AG04450 (cell line): ENCODE measurements around the gene SLC45A1. TPM values are rescaled to one million over a fixed set of nuclear protein-coding genes. Genes with fewer than 3 reads are reported as not detected.

ENCODE experiments used
- CTCF ChIA-PET: fragments of 300-600, 350-600 bp; formaldehyde crosslinking; extraction: SDS; loops from one replicate; lab custom pipeline; 2022; ENCODE audit warnings: antibody characterized with exemption, inconsistent platforms; lab: Charles Lee
- POLR2A ChIA-PET: fragments of 350-600 bp; formaldehyde crosslinking; extraction: SDS; loops from one replicate; lab custom pipeline; 2021; ENCODE audit warnings: antibody characterized with exemption, inconsistent platforms; lab: Yijun Ruan, JAX
- DNase-seq: peaks from one replicate; pipeline ENCODE4 v3.0.0-alpha.2; 2011; ENCODE audit warnings: low read depth, low spot score
- H3K27ac ChIP-seq: one replicate; pipeline ENCODE4 v1.5.1; 2012; ENCODE audit warnings: low read depth, low read length, control low read depth
- H3K27me3 ChIP-seq: one replicate; pipeline ENCODE4 v1.6.0; 2012; ENCODE audit warnings: low read length; ENCODE audit not compliant: control insufficient read depth, insufficient read depth
- H3K4me3 ChIP-seq: 2 replicates; pipeline ENCODE4 v1.5.1; 2011; ENCODE audit warnings: mild to moderate bottlenecking, low read depth, low read length, control low read depth
- H3K9me3 ChIP-seq: 2 replicates; pipeline ENCODE4 v1.5.1; 2012; ENCODE audit warnings: low read length; ENCODE audit not compliant: control insufficient read depth, insufficient read depth
- polyA plus RNA-seq: library from polyadenylated mRNA; depleted of rRNA; stranded (reverse); fragments of >200 nt; gene quantifications from 2 replicates; pipeline ENCODE4 v1.2.3, GENCODE V29; 2011
- TF ChIP-seq, protein P1 (sequence below): IDR thresholded peaks from 2 replicates; pipeline ENCODE4 v1.5.1; 2011; ENCODE audit warnings: low read depth, low read length, control low read depth, inconsistent platforms

The SLC45A1 gene
- polyA plus RNA-seq, 1 experiment = 1.5 TPM

DNA sequence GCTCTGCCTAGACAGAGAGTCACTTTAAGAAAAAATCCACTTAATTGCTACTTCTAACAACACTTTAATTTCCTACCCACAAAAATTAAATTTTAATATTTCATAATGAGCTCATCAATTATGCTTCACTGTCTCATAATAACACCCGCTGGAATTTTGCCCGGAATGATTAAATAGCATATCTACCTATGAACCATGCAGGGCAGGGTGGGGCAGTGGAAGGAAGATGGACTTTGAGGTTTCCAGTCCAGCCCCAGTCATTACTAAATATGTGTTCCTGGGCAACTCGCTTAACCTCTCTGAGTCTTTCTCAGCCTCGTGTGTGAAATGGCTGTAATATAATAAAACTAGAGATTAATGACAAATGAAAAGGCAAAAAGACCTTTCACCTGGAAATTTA lies 32.8 kb upstream of the SLC45A1 start:
- H3K27me3 ChIP-seq = no peaks in the 10 kb centered on the region
- DNase-seq = no peak
- no peak overlapping the region for H3K4me3 ChIP-seq
- POLR2A ChIA-PET = interaction anchor here (0.8 kb wide), 1 partner anchor 498 kb away, joined by 3 read pairs; no protein-coding TSS in a partner anchor
- CTCF ChIA-PET = no interaction called here
- H3K9me3 ChIP-seq = no peaks in the 10 kb centered on the region
- TF ChIP-seq, protein P1, sequence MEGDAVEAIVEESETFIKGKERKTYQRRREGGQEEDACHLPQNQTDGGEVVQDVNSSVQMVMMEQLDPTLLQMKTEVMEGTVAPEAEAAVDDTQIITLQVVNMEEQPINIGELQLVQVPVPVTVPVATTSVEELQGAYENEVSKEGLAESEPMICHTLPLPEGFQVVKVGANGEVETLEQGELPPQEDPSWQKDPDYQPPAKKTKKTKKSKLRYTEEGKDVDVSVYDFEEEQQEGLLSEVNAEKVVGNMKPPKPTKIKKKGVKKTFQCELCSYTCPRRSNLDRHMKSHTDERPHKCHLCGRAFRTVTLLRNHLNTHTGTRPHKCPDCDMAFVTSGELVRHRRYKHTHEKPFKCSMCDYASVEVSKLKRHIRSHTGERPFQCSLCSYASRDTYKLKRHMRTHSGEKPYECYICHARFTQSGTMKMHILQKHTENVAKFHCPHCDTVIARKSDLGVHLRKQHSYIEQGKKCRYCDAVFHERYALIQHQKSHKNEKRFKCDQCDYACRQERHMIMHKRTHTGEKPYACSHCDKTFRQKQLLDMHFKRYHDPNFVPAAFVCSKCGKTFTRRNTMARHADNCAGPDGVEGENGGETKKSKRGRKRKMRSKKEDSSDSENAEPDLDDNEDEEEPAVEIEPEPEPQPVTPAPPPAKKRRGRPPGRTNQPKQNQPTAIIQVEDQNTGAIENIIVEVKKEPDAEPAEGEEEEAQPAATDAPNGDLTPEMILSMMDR = no peak
- H3K27ac ChIP-seq = no peak overlapping the region

DNA sequence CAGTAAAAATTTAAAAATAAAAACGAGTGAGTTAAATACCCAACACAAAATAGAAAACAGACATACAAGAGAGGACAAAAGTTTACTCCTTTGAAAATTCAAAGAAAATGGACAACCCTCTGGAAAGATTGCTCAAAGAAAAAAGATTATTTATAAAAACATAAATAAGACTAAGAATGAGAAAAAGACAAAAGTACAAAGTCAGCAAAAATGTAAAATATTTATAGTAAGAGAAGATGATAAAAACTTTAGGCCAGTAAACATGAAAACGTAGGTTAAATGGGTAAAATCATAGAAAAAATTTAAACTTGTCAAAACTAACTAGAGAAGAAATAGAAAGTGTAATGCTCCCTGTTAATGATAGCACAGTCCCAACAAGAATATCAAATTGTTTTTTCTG lies 31.9 kb upstream of the SLC45A1 start:
- Histone ChIP-seq H3K4me3 (no peak overlapping the region), H3K27ac (no peak overlapping the region), H3K27me3 (no peaks in the 10 kb centered on the region), H3K9me3 (no peaks in the 10 kb centered on the region)
- CTCF ChIA-PET = no interaction called here
- DNase-seq = no peak
- POLR2A ChIA-PET = no interaction called here
- TF ChIP-seq, protein P1 = no peak

DNA sequence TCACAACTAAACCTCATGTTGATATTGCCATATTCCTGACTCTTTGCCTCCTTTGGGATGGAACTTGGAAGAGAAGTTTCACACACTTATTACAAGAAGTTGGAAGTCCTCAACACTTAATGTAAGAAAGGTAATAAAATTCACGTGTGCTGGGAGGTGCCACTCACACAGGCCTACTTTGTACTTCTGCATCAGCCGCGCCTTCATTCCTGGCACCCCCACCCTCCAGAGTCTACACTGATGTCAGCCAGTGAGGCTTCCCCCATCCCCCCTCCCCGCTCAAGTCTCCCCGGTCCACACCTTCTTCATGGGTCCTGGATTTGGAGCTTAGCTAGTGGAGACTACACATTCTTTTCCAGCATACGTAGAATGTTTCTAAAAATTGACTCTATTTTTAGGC lies 24.8 kb upstream of the SLC45A1 start:
- Histone ChIP-seq H3K9me3 (no peaks in the 10 kb centered on the region), H3K27me3 (no peaks in the 10 kb centered on the region), H3K4me3 (no peak overlapping the region), H3K27ac (no peak overlapping the region)
- TF ChIP-seq, protein P1 = no peak
- ChIA-PET POLR2A (interaction anchor here (0.8 kb wide), 1 partner anchor 210 kb away, joined by 8 read pairs; no protein-coding TSS in a partner anchor), CTCF (interaction anchor here (0.6 kb wide), 1 partner anchor 212 kb away, joined by 3 read pairs; no protein-coding TSS in a partner anchor)
- no peak for DNase-seq

DNA sequence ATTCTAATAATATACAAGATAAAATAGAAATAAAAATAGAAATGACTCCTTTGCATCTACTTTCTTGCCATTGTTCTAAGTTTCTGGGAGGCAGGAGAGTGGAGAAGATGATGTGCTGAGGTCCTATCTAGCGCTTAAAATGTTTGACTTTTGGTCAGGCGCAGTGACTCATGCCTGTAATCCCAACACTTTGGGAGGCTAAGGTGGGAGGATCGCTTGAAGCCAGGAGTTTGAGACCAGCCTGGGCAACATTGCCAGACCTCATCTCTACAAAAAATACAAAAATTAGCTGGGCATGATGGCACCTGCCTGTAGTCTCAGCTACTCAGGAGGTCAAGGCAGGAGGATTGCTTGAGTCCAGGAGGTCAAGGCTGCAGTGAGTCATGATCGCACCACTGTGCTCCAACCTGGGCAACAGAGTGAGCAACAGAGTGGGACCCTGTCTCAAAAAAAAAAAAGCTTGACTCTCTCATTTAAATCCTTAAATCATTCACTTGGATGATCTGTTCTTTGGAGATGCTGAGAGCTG lies 24.2 kb upstream of the SLC45A1 start:
- TF ChIP-seq, protein P1 = no peak
- ChIA-PET POLR2A (interaction anchor here (0.8 kb wide), 1 partner anchor 211 kb away, joined by 8 read pairs; no protein-coding TSS in a partner anchor), CTCF (interaction anchor here (0.6 to 1.0 kb wide), 3 partner anchors 20 to 318 kb away, joined by 3 to 4 read pairs (median 3); no protein-coding TSS in a partner anchor)
- DNase-seq = no peak
- no peak overlapping the region for H3K4me3 ChIP-seq
- H3K27ac ChIP-seq = no peak overlapping the region
- H3K27me3 ChIP-seq = no peaks in the 10 kb centered on the region
- no peaks in the 10 kb centered on the region for H3K9me3 ChIP-seq

DNA sequence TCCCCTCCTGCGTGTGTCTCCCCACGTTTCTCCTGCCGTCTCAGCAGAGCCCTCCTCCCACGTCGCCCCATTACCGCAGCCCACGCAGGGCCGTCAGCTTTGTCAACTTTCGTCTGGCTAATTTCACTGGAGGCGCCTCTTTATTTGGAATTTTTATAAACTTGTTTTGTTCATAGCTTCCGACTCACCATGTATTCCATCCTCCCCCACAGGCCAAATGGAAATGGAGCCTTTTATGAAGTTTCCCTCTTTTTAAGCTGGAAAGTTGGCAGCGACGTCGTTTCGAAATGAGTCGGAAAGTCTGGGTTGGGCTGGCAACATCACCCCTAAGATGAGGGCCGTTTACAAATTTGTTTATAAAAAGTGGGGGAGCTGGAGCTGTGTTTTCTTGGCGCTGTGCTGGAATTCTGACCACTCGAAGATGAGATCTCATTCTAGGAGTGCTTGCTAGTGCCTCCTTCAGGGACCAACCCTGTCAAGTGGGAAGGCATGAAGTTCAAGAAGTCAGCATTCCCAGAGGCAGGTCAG lies 23.7 kb upstream of the SLC45A1 start:
- H3K27ac ChIP-seq = no peak overlapping the region
- H3K9me3 ChIP-seq = no peaks in the 10 kb centered on the region
- TF ChIP-seq, protein P1 = no peak
- no peak for DNase-seq
- CTCF ChIA-PET = interaction anchor here (0.7 to 1.0 kb wide), 3 partner anchors 20 to 319 kb away, joined by 3 to 4 read pairs (median 3); no protein-coding TSS in a partner anchor
- POLR2A ChIA-PET = interaction anchor here (0.8 kb wide), 1 partner anchor 211 kb away, joined by 8 read pairs; no protein-coding TSS in a partner anchor
- H3K27me3 ChIP-seq = no peaks in the 10 kb centered on the region
- H3K4me3 ChIP-seq = no peak overlapping the region
